HFFc6 (cell line): Measurements from ENCODE around the gene FRMD1. TPM values are rescaled to one million over a fixed set of nuclear protein-coding genes. Genes with fewer than 3 reads are reported as not detected.
"Not testable (repeated sequence)": the region's sequence is repeated elsewhere in the genome, so short reads cannot be mapped to it uniquely, and the experiment has no call there.

Experiments
- DNase-seq: peaks from one replicate; pipeline ENCODE4 v3.0.0-alpha.2; 2018
- H3K27ac Mint-ChIP-seq: 2 replicates; pipeline ENCODE4 v1.8.0; 2020; ENCODE audit warnings: mild to moderate bottlenecking, mixed read lengths
- H3K27me3 Mint-ChIP-seq: 2 replicates; pipeline ENCODE4 v1.8.0; 2021; ENCODE audit warnings: mild to moderate bottlenecking, moderate library complexity, mixed read lengths; ENCODE audit not compliant: insufficient read depth
- H3K36me3 Mint-ChIP-seq: 2 replicates; pipeline ENCODE4 v1.8.0; 2021; ENCODE audit warnings: low read depth, mixed read lengths
- H3K4me1 Mint-ChIP-seq: 2 replicates; pipeline ENCODE4 v1.8.0; 2020; ENCODE audit warnings: low read depth, mixed read lengths
- H3K4me3 Mint-ChIP-seq: 2 replicates; pipeline ENCODE4 v1.8.0; 2020; ENCODE audit warnings: mild to moderate bottlenecking, moderate library complexity, mixed read lengths
- H3K9me3 Mint-ChIP-seq: 2 replicates; pipeline ENCODE4 v1.8.0; 2020; ENCODE audit warnings: mild to moderate bottlenecking, mixed read lengths
- total RNA-seq, 6 experiments: library from RNA; stranded (reverse); fragmentation: NEBNext Ultra II Directional; extraction: Animal tissue kit (Norgen Biotek cat#: 25700); gene quantifications; 2 replicates in 1 of 6; 3 replicates in 5 of 6; pipeline ENCODE4 v1.2.3, GENCODE V29; 2021
- TF ChIP-seq, protein P1 (sequence below): fragments of 200-600 bp; sonication (generic); IDR thresholded peaks from 2 replicates; pipeline ENCODE4 v1.5.0; 2021; ENCODE audit warnings: antibody characterized with exemption, mild to moderate bottlenecking

The FRMD1 gene
- total RNA-seq, 6 experiments from 2014 or later: not detected

DNA sequence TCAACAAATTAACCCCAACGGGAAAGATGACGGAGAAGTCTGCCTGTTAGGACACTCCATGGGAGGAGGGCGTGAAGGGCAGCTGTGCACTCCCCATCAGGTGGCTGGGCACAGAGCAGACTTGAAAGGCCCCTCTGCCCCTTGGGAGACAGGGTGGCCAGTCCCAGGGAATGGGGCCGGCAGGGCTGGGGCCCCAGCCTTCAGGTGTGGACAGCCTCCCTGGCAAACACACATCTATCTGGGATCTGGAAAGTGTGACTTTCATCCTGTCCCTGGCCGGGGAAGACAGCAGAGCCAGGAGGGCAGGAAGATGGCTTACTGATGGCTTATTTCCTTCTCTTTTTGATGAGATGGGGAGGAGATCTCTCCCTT lies 4.5 kb upstream of the FRMD1 start:
- no peaks in the 10 kb centered on the region for H3K36me3 Mint-ChIP-seq

DNA sequence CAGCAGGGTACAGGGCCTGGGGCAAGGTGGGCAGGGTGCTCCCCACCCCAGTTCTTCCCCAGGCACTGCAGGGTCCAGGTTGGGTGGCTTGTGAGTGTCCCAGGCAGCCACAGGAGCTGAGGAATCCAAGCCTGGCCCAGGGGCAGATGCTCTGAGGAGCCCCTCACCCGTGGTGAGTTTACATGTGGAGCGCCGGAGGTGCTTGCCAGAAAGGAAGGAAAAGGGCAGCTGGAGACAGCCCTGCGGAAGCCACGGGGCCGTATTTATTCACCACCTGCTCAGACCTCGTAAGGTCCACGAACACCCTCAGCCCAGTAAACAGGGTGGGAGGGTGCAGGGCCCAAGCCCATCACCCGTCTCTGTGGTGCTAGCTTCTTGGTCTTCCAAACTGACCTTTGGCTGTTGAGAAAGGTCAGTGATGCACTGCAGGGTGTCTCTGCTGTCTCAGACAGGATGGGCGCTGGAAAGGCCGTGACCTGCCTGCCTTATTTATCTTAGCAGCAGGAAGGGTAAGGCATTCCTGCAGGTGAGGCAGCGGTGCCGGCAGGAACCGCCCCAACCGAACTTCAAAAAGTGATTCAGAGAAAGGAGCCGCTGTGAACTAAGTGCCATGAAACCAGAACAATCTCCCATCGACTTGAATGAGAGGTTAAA lies 4.0 kb upstream of the FRMD1 start:
- Mint-ChIP-seq H3K4me3 (no peak overlapping the region), H3K9me3 (no peaks in the 10 kb centered on the region; the same call in 1 of the 2 replicates), H3K27ac (no peak overlapping the region), H3K27me3 (peaks cover 9% of the 10 kb centered on the region), H3K36me3 (no peaks in the 10 kb centered on the region), H3K4me1 (no peaks in the 10 kb centered on the region)
- no peak for DNase-seq
- TF ChIP-seq, protein P1, sequence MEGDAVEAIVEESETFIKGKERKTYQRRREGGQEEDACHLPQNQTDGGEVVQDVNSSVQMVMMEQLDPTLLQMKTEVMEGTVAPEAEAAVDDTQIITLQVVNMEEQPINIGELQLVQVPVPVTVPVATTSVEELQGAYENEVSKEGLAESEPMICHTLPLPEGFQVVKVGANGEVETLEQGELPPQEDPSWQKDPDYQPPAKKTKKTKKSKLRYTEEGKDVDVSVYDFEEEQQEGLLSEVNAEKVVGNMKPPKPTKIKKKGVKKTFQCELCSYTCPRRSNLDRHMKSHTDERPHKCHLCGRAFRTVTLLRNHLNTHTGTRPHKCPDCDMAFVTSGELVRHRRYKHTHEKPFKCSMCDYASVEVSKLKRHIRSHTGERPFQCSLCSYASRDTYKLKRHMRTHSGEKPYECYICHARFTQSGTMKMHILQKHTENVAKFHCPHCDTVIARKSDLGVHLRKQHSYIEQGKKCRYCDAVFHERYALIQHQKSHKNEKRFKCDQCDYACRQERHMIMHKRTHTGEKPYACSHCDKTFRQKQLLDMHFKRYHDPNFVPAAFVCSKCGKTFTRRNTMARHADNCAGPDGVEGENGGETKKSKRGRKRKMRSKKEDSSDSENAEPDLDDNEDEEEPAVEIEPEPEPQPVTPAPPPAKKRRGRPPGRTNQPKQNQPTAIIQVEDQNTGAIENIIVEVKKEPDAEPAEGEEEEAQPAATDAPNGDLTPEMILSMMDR: no peak

More for the DNA sequence above, 4.5 kb upstream of the FRMD1 start:
- peaks cover 13% of the 10 kb centered on the region for H3K27me3 Mint-ChIP-seq
- no peak overlapping the region for H3K4me3 Mint-ChIP-seq
- no peaks in the 10 kb centered on the region; the same call in 1 of the 2 replicates for H3K9me3 Mint-ChIP-seq
- no peaks in the 10 kb centered on the region for H3K4me1 Mint-ChIP-seq
- TF ChIP-seq, protein P1: no peak
- no peak overlapping the region for H3K27ac Mint-ChIP-seq
- DNase-seq: no peak

DNA sequence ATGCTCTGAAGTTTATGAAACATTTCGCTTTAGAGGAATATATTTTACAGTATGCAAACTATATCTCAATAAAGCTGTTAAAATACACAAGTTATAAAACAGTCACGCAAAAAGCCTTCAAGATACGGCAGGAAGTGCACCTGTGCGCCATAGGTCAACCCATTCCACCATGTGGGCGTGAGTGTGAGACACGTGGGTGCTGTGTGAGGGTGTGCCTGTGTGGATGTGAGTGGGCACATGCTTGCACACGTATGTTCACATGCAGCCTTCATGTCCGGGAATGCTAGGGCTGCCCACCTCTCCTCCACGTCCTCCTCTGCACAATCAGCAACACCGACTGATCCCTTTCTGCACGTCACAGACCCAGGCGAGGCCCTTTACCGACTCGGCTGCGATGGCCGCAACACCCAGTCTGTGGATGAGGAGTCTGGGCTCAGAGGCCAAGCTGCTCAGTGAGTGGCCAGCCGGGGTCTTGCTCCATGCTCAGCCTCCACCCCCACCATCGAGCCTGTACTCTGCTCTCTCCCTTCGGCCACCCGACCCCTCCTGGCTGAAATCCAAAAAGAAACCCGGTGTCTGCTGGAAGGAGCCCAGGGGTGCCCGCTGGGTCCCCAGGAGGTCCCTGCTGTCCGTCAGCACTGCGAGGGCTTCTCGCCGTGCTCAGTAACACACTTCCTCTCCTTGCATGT lies 3.0 kb upstream of the FRMD1 start:
- H3K4me1 Mint-ChIP-seq: no peaks in the 10 kb centered on the region
- no peak overlapping the region for H3K27ac Mint-ChIP-seq
- no peaks in the 10 kb centered on the region for H3K36me3 Mint-ChIP-seq
- no peak overlapping the region for H3K4me3 Mint-ChIP-seq
- TF ChIP-seq, protein P1: no peak
- H3K9me3 Mint-ChIP-seq: no peaks in the 10 kb centered on the region; the same call in 1 of the 2 replicates
- peaks cover 8% of the 10 kb centered on the region for H3K27me3 Mint-ChIP-seq
- no peak for DNase-seq

DNA sequence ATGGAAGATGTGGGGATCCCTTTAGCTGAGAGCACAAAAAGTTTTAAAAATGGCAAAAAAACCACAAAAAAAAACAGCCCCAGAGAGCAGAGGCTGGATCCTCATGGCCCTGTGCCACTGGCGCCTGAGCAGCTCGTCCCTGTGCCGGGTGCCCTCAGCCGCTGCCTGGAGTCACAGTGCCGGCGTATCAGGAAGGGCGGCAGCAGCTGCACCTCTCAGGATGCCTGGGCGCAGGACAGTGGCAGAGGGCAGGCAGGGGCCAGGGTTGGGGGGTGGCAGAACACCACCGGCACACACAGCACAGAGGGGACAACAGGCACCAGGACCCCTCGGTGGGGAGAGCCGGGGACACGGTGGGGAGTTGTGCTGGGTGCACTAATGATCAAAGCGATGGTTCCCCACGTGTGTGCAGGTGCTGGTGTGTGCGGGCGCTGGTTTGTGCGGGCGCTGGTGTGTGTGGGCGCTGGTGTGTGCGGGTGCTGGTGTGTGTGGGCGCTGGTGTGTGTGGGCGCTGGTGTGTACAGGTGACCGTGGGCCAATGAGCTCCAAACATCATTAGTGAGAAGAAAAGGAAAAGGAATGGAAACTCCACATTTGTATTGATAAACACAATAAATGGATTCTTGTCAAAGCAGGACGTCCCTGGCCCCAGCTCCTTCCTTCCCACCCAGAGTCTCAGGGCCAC lies 1.5 kb upstream of the FRMD1 start:
- no peak for DNase-seq
- Mint-ChIP-seq H3K4me3 (no peak overlapping the region), H3K9me3 (peaks cover 8% of the 10 kb centered on the region), H3K4me1 (no peaks in the 10 kb centered on the region), H3K36me3 (no peaks in the 10 kb centered on the region), H3K27ac (no peak overlapping the region), H3K27me3 (peaks cover 5% of the 10 kb centered on the region)
- TF ChIP-seq, protein P1: no peak

DNA sequence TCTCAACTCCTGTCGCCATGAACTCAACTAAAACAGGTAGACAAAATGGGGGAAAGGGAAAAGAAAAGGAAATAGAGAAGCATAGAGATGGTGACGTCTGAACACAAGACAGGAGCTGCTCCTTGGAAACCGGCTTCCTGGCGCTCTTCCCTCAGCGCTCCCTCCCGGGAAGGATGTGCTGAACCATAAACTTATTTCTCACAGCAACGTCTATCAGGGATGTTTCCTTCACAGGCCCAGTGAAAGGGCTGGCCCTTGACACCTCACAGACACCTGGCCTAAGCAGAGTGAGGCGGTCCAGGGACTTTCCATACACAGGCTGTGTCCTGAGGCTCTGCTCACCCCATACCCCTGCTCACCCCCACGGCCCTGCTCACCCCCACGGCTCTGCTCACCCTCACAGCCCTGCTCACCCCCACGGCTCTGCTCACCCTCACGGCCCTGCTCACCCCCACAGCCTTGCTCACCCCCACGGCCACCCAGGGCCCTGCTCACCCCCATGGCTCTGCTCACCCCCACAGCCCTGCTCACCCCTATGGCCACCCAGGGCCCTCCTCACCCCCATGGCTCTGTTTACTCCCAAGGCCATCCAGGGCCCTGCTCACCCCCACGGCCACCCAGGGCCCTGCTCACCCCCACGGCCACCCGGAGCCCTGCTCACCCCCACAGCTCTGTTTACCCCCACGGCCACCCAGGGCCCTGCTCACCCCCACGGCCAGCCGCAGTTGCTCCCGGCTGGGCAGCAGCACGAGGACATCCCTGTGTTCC lies 653 bp downstream of the FRMD1 start:
- H3K4me3 Mint-ChIP-seq: no peak overlapping the region
- peaks cover 8% of the 10 kb centered on the region for H3K9me3 Mint-ChIP-seq
- no peak for DNase-seq
- H3K27ac Mint-ChIP-seq: no peak overlapping the region
- peaks cover 3% of the 10 kb centered on the region for H3K27me3 Mint-ChIP-seq
- TF ChIP-seq, protein P1: no peak
- H3K36me3 Mint-ChIP-seq: no peaks in the 10 kb centered on the region
- no peaks in the 10 kb centered on the region for H3K4me1 Mint-ChIP-seq

DNA sequence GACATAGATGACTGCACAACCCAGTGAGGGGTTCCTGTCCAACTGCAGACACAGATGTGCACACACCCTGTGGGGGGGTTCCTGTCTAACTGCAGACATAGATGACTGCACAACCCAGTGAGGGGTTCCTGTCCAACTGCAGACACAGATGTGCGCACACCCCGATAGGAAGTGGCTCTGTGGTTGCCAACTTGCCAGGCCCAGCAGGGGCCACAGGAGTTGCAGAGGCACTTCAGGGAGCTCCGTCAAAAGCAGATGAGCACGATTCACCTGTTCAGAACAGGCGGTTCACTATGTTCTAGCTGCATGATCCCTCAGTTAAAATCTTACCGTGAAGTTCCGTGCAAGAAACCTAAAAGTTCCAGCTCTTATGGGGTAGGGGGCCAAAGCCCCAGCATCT lies 1.6 kb downstream of the FRMD1 start:
- not testable (repeated sequence) for H3K4me3 Mint-ChIP-seq, H3K27ac Mint-ChIP-seq, H3K27me3 Mint-ChIP-seq, H3K4me1 Mint-ChIP-seq, DNase-seq, H3K9me3 Mint-ChIP-seq, H3K36me3 Mint-ChIP-seq
